ENCODE measurements around the gene TMEM191C. TPM values are rescaled to one million over a fixed set of nuclear protein-coding genes. Genes with fewer than 3 reads are reported as not detected.
A peak's percentile ranks its signal among the peaks of the same experiment; 100 is the strongest.
"Not testable (repeated sequence)": the region's sequence is repeated elsewhere in the genome, so short reads cannot be mapped to it uniquely, and the experiment has no call there.

The TMEM191C gene
- total RNA-seq, 5 donors from 2014 or later (not counting 1 experiment from before 2014, with no cell fraction given), result 2.6 to 10.3 (median 5.4) TPM

GRCh38 chr22:21435998-21436810, 31.0 kb upstream of the TMEM191C start:
- CTCF ChIA-PET; H3K27me3 Mint-ChIP-seq; H3K36me3 Mint-ChIP-seq; H3K4me3 Mint-ChIP-seq; H3K27ac ChIP-seq (ENCODE audit: low read length); H3K4me1 Mint-ChIP-seq; H3K36me3 ChIP-seq (ENCODE audit: control insufficient read depth in 2 of 2, extremely low read depth in 1 of 2, insufficient read depth in 1 of 2, low read length in 1 of 2); H3K27me3 ChIP-seq (replicated peaks in 1 of 2; ENCODE audit: control insufficient read depth in 2 of 2, extremely low read depth in 1 of 2, insufficient read depth in 2 of 2, low read length in 1 of 2); H3K9me3 Mint-ChIP-seq; H3K27ac Mint-ChIP-seq; H3K4me1 ChIP-seq (ENCODE audit: control insufficient read depth in 1 of 2, extremely low read depth in 1 of 2, insufficient read depth in 2 of 2, low read length in 2 of 2); POLR2A ChIA-PET; ATAC-seq (replicated peaks in 1 of 4); H3K4me3 ChIP-seq (ENCODE audit: control insufficient read depth in 1 of 2, extremely low read depth in 1 of 2, low read length in 1 of 2); H3K9me3 ChIP-seq: not testable (repeated sequence)
- no CpG with 5 or more reads among the region's 12 CpGs for WGBS (ENCODE audit: insufficient coverage)
- peak in 2 of 35 experiments; percentile 1 to 2 for DNase-seq

GRCh38 chr22:21438013-21438412, 29.2 kb upstream of the TMEM191C start:
- WGBS (ENCODE audit: insufficient coverage), result no CpG with 5 or more reads among the region's 6 CpGs
- CTCF ChIA-PET; H3K27ac ChIP-seq (ENCODE audit: low read length); ATAC-seq (replicated peaks in 1 of 4); H3K27me3 Mint-ChIP-seq; H3K9me3 ChIP-seq; H3K9me3 Mint-ChIP-seq; H3K27me3 ChIP-seq (replicated peaks in 1 of 2; ENCODE audit: control insufficient read depth in 2 of 2, extremely low read depth in 1 of 2, insufficient read depth in 2 of 2, low read length in 1 of 2); POLR2A ChIA-PET; H3K36me3 ChIP-seq (ENCODE audit: control insufficient read depth in 2 of 2, extremely low read depth in 1 of 2, insufficient read depth in 1 of 2, low read length in 1 of 2); H3K4me3 ChIP-seq (ENCODE audit: control insufficient read depth in 1 of 2, extremely low read depth in 1 of 2, low read length in 1 of 2); DNase-seq; H3K4me1 Mint-ChIP-seq; H3K4me1 ChIP-seq (ENCODE audit: control insufficient read depth in 1 of 2, extremely low read depth in 1 of 2, insufficient read depth in 2 of 2, low read length in 2 of 2); H3K27ac Mint-ChIP-seq; H3K36me3 Mint-ChIP-seq; H3K4me3 Mint-ChIP-seq: not testable (repeated sequence)

- H3K4me3 Mint-ChIP-seq; POLR2A ChIA-PET; H3K4me3 ChIP-seq (ENCODE audit: control insufficient read depth in 1 of 2, extremely low read depth in 1 of 2, low read length in 1 of 2); H3K9me3 Mint-ChIP-seq; H3K4me1 Mint-ChIP-seq; H3K27ac ChIP-seq (ENCODE audit: low read length); H3K4me1 ChIP-seq (ENCODE audit: control insufficient read depth in 1 of 2, extremely low read depth in 1 of 2, insufficient read depth in 2 of 2, low read length in 2 of 2); H3K27me3 Mint-ChIP-seq; H3K36me3 Mint-ChIP-seq; H3K27ac Mint-ChIP-seq; H3K9me3 ChIP-seq; H3K27me3 ChIP-seq (replicated peaks in 1 of 2; ENCODE audit: control insufficient read depth in 2 of 2, extremely low read depth in 1 of 2, insufficient read depth in 2 of 2, low read length in 1 of 2); CTCF ChIA-PET; DNase-seq; ATAC-seq (replicated peaks in 1 of 4): not testable (repeated sequence)
- H3K36me3 ChIP-seq (ENCODE audit: control insufficient read depth in 2 of 2, extremely low read depth in 1 of 2, insufficient read depth in 1 of 2, low read length in 1 of 2), result peaks cover 6 to 17% of the 10 kb centered on the region in 2 donors
- no CpG with 5 or more reads among the region's 10 CpGs for WGBS (ENCODE audit: insufficient coverage)
Measured at GRCh38 chr22:21440018-21440636, 27.1 kb upstream of the TMEM191C start.

GRCh38 chr22:21440676-21441075, 26.5 kb upstream of the TMEM191C start:
- H3K9me3 ChIP-seq; H3K9me3 Mint-ChIP-seq; H3K27me3 Mint-ChIP-seq; CTCF ChIA-PET; H3K36me3 Mint-ChIP-seq; H3K4me1 ChIP-seq (ENCODE audit: control insufficient read depth in 1 of 2, extremely low read depth in 1 of 2, insufficient read depth in 2 of 2, low read length in 2 of 2); H3K4me3 Mint-ChIP-seq; H3K27ac ChIP-seq (ENCODE audit: low read length); H3K4me3 ChIP-seq (ENCODE audit: control insufficient read depth in 1 of 2, extremely low read depth in 1 of 2, low read length in 1 of 2); H3K27ac Mint-ChIP-seq; POLR2A ChIA-PET; H3K4me1 Mint-ChIP-seq; H3K27me3 ChIP-seq (replicated peaks in 1 of 2; ENCODE audit: control insufficient read depth in 2 of 2, extremely low read depth in 1 of 2, insufficient read depth in 2 of 2, low read length in 1 of 2); DNase-seq: not testable (repeated sequence)
- no CpG with 5 or more reads among the region's 16 CpGs for WGBS (ENCODE audit: insufficient coverage)
- peak in 1 of 4 experiments; percentile 28 for ATAC-seq (replicated peaks in 1 of 4)
- peaks cover 10 to 17% of the 10 kb centered on the region in 2 donors for H3K36me3 ChIP-seq (ENCODE audit: control insufficient read depth in 2 of 2, extremely low read depth in 1 of 2, insufficient read depth in 1 of 2, low read length in 1 of 2)

- H3K27ac Mint-ChIP-seq; H3K27ac ChIP-seq (ENCODE audit: low read length); CTCF ChIA-PET; H3K27me3 ChIP-seq (replicated peaks in 1 of 2; ENCODE audit: control insufficient read depth in 2 of 2, extremely low read depth in 1 of 2, insufficient read depth in 2 of 2, low read length in 1 of 2); H3K36me3 Mint-ChIP-seq; POLR2A ChIA-PET; H3K4me1 Mint-ChIP-seq; H3K4me3 ChIP-seq (ENCODE audit: control insufficient read depth in 1 of 2, extremely low read depth in 1 of 2, low read length in 1 of 2); H3K9me3 ChIP-seq; H3K9me3 Mint-ChIP-seq; H3K4me3 Mint-ChIP-seq; H3K27me3 Mint-ChIP-seq; H3K4me1 ChIP-seq (ENCODE audit: control insufficient read depth in 1 of 2, extremely low read depth in 1 of 2, insufficient read depth in 2 of 2, low read length in 2 of 2): not testable (repeated sequence)
- H3K36me3 ChIP-seq (ENCODE audit: control insufficient read depth in 2 of 2, extremely low read depth in 1 of 2, insufficient read depth in 1 of 2, low read length in 1 of 2), result peaks cover 14 to 19% of the 10 kb centered on the region in 2 donors
- WGBS (ENCODE audit: insufficient coverage), result no CpG with 5 or more reads among the region's 6 CpGs
- peak in 1 of 4 experiments; percentile 23 for ATAC-seq (replicated peaks in 1 of 4)
- peak in 1 of 35 experiments; percentile 13 for DNase-seq
Measured at GRCh38 chr22:21441170-21441569, 26.0 kb upstream of the TMEM191C start.

DNA sequence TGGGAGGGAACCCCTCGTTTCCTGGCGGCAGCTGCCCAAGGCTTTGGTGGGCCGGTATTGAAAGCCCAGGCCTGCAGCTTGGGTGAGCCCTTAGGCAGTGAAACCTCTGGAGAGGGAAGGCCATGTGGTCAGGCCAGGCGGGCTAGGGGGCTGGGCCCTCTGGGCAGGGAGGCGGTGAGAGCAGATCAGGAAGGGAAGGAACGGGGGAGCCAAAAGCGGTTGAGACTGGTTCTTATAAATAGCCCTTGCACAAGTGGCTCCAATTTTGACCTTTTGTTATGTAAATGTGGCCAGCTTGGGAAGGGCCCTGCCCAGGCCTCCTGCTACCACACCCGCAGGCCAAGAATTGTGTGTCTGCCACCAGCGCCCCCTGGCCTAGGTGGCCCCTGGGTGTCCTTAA, 25.1 kb upstream of the TMEM191C start:
- H3K27me3 Mint-ChIP-seq; H3K4me1 Mint-ChIP-seq; ATAC-seq (replicated peaks in 1 of 4); H3K27ac ChIP-seq (ENCODE audit: low read length); H3K4me3 Mint-ChIP-seq; H3K36me3 Mint-ChIP-seq; H3K9me3 Mint-ChIP-seq; H3K4me1 ChIP-seq (ENCODE audit: control insufficient read depth in 1 of 2, extremely low read depth in 1 of 2, insufficient read depth in 2 of 2, low read length in 2 of 2); H3K27ac Mint-ChIP-seq; CTCF ChIA-PET; H3K27me3 ChIP-seq (replicated peaks in 1 of 2; ENCODE audit: control insufficient read depth in 2 of 2, extremely low read depth in 1 of 2, insufficient read depth in 2 of 2, low read length in 1 of 2); POLR2A ChIA-PET; H3K9me3 ChIP-seq; DNase-seq; H3K4me3 ChIP-seq (ENCODE audit: control insufficient read depth in 1 of 2, extremely low read depth in 1 of 2, low read length in 1 of 2): not testable (repeated sequence)
- peaks cover 18 to 28% of the 10 kb centered on the region in 2 donors for H3K36me3 ChIP-seq (ENCODE audit: control insufficient read depth in 2 of 2, extremely low read depth in 1 of 2, insufficient read depth in 1 of 2, low read length in 1 of 2)
- no CpG with 5 or more reads among the region's 9 CpGs for WGBS (ENCODE audit: insufficient coverage)

Data from T-cell (primary cell).